Lung (tissue), 12 donors: ENCODE measurements around the gene MSH3. TPM values are rescaled to one million over a fixed set of nuclear protein-coding genes. Genes with fewer than 3 reads are reported as not detected.

Experiments
- ATAC-seq: fragments of 200-7000 bp; cut with Tn5 transposase; one replicate; pipeline ENCODE4 v1.9.1; 2020; ENCODE audit warnings: moderate number of reproducible peaks; ENCODE audit not compliant: insufficient read depth, low FRiP score
- DNase-seq, 3 donors: peaks; one replicate each; pipeline ENCODE4 v3.0.0-alpha.2; 2013 to 2017
- H3K27ac ChIP-seq, 2 donors: one replicate each; pipeline ENCODE4 v1.5.1; 2013; ENCODE audit warnings: mild to moderate bottlenecking in 2 of 2, moderate library complexity in 2 of 2, control low read depth in 1 of 2, inconsistent platforms in 1 of 2, low read depth in 1 of 2, low read length in 1 of 2
- H3K27me3 ChIP-seq, 3 donors: one replicate each; pipeline ENCODE4 v1.5.1; 2013; ENCODE audit warnings: low read length in 2 of 3; ENCODE audit not compliant: control insufficient read depth in 3 of 3, insufficient read depth in 3 of 3
- H3K36me3 ChIP-seq, 4 donors: one replicate each; pipeline ENCODE4 v1.5.1; 2013; ENCODE audit warnings: low read length in 4 of 4, mild to moderate bottlenecking in 1 of 4, moderate library complexity in 1 of 4; ENCODE audit not compliant: control insufficient read depth in 4 of 4, insufficient read depth in 4 of 4
- H3K4me1 ChIP-seq, 5 donors: one replicate each; pipeline ENCODE4 v1.5.1; 2013; ENCODE audit warnings: low read length in 5 of 5, mild to moderate bottlenecking in 2 of 5, moderate library complexity in 1 of 5; ENCODE audit not compliant: control insufficient read depth in 5 of 5, insufficient read depth in 5 of 5
- H3K4me3 ChIP-seq: one replicate; pipeline ENCODE4 v1.5.1; 2013; ENCODE audit warnings: mild to moderate bottlenecking, control low read depth, moderate library complexity
- H3K9ac ChIP-seq, 2 donors: one replicate each; pipeline ENCODE4 v1.5.1; 2013; ENCODE audit warnings: low read length in 2 of 2, control low read depth in 1 of 2; ENCODE audit not compliant: insufficient read depth in 1 of 2
- H3K9me3 ChIP-seq, 4 donors: one replicate each; pipeline ENCODE4 v1.5.1; 2013; ENCODE audit warnings: low read length in 3 of 4, mild to moderate bottlenecking in 1 of 4, moderate library complexity in 1 of 4; ENCODE audit not compliant: control insufficient read depth in 4 of 4, insufficient read depth in 3 of 4
- WGBS, 2 donors: extraction: QIAGEN DNeasy Blood & Tissue Kit; methylation state at CpG; one replicate each; pipeline ENCODE4 v1.1.7; 2013; 5-methylcytosine and 5-hydroxymethylcytosine counted together
- polyA plus RNA-seq, 2 donors: library from polyadenylated mRNA; stranded (reverse); fragments of 200-250 nt; gene quantifications; one replicate each; pipeline ENCODE4 v1.2.1, GENCODE V29; 2013
- total RNA-seq, 2 donors: library from RNA; depleted of rRNA in 1 of 2; stranded (reverse); fragments of >200 nt in 1 of 2; gene quantifications; one replicate each; pipeline ENCODE4 v1.2.1, GENCODE V29; 2014 to 2021
- TF ChIP-seq, protein P1 (sequence below): IDR thresholded peaks from 2 replicates; pipeline ENCODE4 v1.5.1; 2012; ENCODE audit warnings: mild to moderate bottlenecking; ENCODE audit errors: control extremely low read depth, extremely low read depth
- donor health status: control.
- donor health status: control.
- donor health status: Bipolar disorder and iron deficiency.
- donor health status: healthy.
- donor health status: DM: yes; HTN: yes; CAD: no.

MSH3 gene
- total and polyA plus RNA-seq, 4 donors, result 2.8 to 29.0 (median 9.6) TPM

DNA sequence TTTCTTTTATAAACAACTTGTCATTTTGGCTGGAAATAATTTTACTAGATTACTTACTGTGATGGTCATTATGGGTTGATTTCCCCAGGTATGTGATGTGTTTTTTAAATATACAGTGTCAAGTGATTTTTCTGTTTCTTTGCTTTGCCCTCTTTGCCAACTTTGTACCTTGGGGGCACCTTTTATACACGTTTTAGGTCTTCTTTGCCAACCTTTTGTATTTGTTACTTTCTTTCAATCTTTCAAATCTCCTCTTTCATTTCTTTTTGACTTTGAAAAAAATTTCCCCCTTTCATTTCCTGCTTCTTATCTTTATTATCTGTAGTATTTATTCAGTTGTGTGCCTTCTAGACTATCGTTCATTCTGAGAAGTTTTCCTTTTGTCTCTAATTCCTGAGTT is 65.7 kb downstream of the MSH3 start:
- Histone ChIP-seq H3K9ac (no peak overlapping the region), H3K4me3 (no peak overlapping the region), H3K27ac (no peak overlapping the region), H3K9me3 (peaks cover 0 to 3% (median 0%) of the 10 kb centered on the region in 4 donors), H3K36me3 (peaks cover 0 to 11% (median 4%) of the 10 kb centered on the region in 4 donors), H3K4me1 (no peaks in the 10 kb centered on the region), H3K27me3 (no peaks in the 10 kb centered on the region)
- no peak for DNase-seq
- ATAC-seq, result no peak
- TF ChIP-seq, protein P1, sequence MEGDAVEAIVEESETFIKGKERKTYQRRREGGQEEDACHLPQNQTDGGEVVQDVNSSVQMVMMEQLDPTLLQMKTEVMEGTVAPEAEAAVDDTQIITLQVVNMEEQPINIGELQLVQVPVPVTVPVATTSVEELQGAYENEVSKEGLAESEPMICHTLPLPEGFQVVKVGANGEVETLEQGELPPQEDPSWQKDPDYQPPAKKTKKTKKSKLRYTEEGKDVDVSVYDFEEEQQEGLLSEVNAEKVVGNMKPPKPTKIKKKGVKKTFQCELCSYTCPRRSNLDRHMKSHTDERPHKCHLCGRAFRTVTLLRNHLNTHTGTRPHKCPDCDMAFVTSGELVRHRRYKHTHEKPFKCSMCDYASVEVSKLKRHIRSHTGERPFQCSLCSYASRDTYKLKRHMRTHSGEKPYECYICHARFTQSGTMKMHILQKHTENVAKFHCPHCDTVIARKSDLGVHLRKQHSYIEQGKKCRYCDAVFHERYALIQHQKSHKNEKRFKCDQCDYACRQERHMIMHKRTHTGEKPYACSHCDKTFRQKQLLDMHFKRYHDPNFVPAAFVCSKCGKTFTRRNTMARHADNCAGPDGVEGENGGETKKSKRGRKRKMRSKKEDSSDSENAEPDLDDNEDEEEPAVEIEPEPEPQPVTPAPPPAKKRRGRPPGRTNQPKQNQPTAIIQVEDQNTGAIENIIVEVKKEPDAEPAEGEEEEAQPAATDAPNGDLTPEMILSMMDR, result no peak
- WGBS, 2 donors, result 82 to 97% methylated on average over 2 of the region's 2 CpGs

- WGBS, 2 donors, result 98 to 99% methylated on average over 7 of the region's 7 CpGs
- Histone ChIP-seq H3K9me3 (peaks cover 0 to 3% (median 0%) of the 10 kb centered on the region in 4 donors), H3K27ac (no peak overlapping the region), H3K4me1 (no peaks in the 10 kb centered on the region), H3K27me3 (no peaks in the 10 kb centered on the region), H3K9ac (no peak overlapping the region), H3K36me3 (peaks cover 12 to 26% (median 14%) of the 10 kb centered on the region in 4 donors), H3K4me3 (no peak overlapping the region)
- ATAC-seq, result no peak
- TF ChIP-seq, protein P1, result no peak
- no peak for DNase-seq
Measured at GRCh38 chr5:80722916-80723315, 68.5 kb downstream of the MSH3 start.

DNA sequence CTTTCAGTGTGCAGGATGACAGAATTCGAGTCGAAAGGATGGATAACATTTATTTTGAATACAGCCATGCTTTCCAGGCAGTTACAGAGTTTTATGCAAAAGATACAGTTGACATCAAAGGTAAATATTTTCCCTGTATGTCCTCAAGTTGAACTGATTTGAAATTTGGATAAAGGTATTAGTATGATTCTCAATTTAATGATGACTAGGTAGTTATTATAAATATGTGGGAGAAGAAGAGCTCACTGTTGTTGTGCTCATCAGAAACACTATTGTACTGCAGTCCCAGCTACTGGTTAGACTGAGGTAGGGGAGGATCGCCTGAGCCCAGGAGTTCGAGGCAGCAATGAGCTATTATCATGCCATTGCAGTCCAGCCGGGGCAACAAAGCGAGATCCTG is 71.0 kb downstream of the MSH3 start:
- whole genome bisulfite sequencing, 2 donors, result 95 to 98% methylated on average over 6 of the region's 6 CpGs
- ATAC-seq (no peak), DNase-seq (no peak)
- Histone ChIP-seq H3K4me3 (no peak overlapping the region), H3K9ac (no peak overlapping the region), H3K4me1 (no peaks in the 10 kb centered on the region), H3K27ac (no peak overlapping the region), H3K9me3 (no peaks in the 10 kb centered on the region), H3K27me3 (no peaks in the 10 kb centered on the region), H3K36me3 (peaks cover 9 to 20% (median 13%) of the 10 kb centered on the region in 4 donors)
- TF ChIP-seq, protein P1, result no peak

- no peak overlapping the region for H3K9ac ChIP-seq
- WGBS, 2 donors, result 89 to 94% methylated on average over 4 of the region's 4 CpGs
- DNase-seq, result no peak
- TF ChIP-seq, protein P1, result no peak
- H3K4me3 ChIP-seq, result no peak overlapping the region
- no peaks in the 10 kb centered on the region for H3K27me3 ChIP-seq
- no peak for ATAC-seq
- H3K36me3 ChIP-seq, result peaks cover 0 to 5% (median 0%) of the 10 kb centered on the region in 4 donors
- no peak overlapping the region for H3K27ac ChIP-seq
- H3K9me3 ChIP-seq, result no peaks in the 10 kb centered on the region
- H3K4me1 ChIP-seq, result no peaks in the 10 kb centered on the region
Measured at GRCh38 chr5:80736730-80737129, 82.3 kb downstream of the MSH3 start.
